Measurements from ENCODE around the gene ABCD1.

DNA sequence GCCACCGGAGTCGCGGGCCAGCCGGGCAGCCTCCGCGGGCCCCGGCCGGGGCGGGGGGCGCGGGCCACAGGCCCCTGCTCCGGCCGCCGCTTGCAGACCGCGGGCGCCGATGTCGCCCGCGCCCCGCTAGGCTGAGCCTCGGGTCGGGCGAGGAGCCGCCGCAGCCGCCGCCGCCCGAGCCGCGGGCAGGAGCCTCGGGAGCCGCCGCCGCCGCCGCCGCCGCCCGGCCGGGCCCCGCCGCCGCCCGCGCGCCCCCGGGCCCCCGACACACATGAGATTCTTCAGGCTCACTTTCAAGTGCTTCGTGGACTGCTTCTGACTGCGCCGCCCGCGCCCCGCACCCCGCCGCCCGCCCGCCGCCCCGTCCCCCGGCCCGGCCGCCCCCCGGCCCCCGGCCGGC, 36.6 kb upstream of the ABCD1 start:
- TF ChIP-seq, protein P1, sequence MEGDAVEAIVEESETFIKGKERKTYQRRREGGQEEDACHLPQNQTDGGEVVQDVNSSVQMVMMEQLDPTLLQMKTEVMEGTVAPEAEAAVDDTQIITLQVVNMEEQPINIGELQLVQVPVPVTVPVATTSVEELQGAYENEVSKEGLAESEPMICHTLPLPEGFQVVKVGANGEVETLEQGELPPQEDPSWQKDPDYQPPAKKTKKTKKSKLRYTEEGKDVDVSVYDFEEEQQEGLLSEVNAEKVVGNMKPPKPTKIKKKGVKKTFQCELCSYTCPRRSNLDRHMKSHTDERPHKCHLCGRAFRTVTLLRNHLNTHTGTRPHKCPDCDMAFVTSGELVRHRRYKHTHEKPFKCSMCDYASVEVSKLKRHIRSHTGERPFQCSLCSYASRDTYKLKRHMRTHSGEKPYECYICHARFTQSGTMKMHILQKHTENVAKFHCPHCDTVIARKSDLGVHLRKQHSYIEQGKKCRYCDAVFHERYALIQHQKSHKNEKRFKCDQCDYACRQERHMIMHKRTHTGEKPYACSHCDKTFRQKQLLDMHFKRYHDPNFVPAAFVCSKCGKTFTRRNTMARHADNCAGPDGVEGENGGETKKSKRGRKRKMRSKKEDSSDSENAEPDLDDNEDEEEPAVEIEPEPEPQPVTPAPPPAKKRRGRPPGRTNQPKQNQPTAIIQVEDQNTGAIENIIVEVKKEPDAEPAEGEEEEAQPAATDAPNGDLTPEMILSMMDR (IDR thresholded peaks at IDR 0.05), result no peak
- TF ChIP-seq EZH2 (IDR thresholded peaks at IDR 0.05) (no peak), EZH2phosphoT487 (IDR thresholded peaks at IDR 0.05) (no peak)

Measured in neural progenitor cell (in vitro differentiated cells).